GM12878 (cell line): ENCODE data around the gene ZNF592. TPM values are rescaled to one million over a fixed set of nuclear protein-coding genes. Genes with fewer than 3 reads are reported as not detected.
A peak's percentile ranks its signal among the peaks of the same experiment; 100 is the strongest.

ENCODE experiments used
- ATAC-seq: fragments of 200-7000 bp; cut with Tn5 transposase; 3 replicates; pipeline ENCODE4 v1.9.1; 2020; ENCODE audit warnings: mild to moderate bottlenecking, moderate library complexity
- BruUV-seq: library from RNA; stranded (reverse); fragments of 400-500 nt; replicated peaks from 2 replicates; lab custom pipeline; 2021; lab: Mats Ljungman, UMichigan
- CTCF ChIA-PET: fragments of 300-600 bp; sonication (Branson Sonifier 250); formaldehyde crosslinking; extraction: SDS; loops from one replicate; lab custom pipeline; 2021; ENCODE audit warnings: inconsistent platforms; lab: Yijun Ruan, JAX
- POLR2A ChIA-PET: fragments of 350-600 bp; formaldehyde crosslinking; extraction: SDS; loops from one replicate; lab custom pipeline; 2021; ENCODE audit warnings: inconsistent platforms; lab: Charles Lee
- RAD21 ChIA-PET: fragments of 300-600 bp; sonication (Branson Sonifier 250); formaldehyde crosslinking; loops from one replicate; lab custom pipeline; 2023; ENCODE audit warnings: antibody characterized with exemption; ENCODE audit not compliant: unreplicated experiment; lab: Charles Lee
- SMC1A ChIA-PET: fragments of 300-600 bp; sonication (Branson Sonifier 250); formaldehyde crosslinking; loops from one replicate; lab custom pipeline; 2023; ENCODE audit not compliant: unreplicated experiment, uncharacterized antibody; lab: Charles Lee
- DNase-seq: peaks from one replicate; pipeline ENCODE4 v3.0.0-alpha.2; 2011; ENCODE audit warnings: low read depth, low spot score
- FAIRE-seq: peaks from 3 replicates; lab custom pipeline; 2011; peaks lifted over from hg19 to GRCh38; lab: Jason Lieb, UNC
- H2AFZ ChIP-seq: 2 replicates; pipeline ENCODE4 v1.6.0; 2011; ENCODE audit warnings: low read depth, low read length, control low read depth; ENCODE audit not compliant: control insufficient read depth
- H3K27ac ChIP-seq: 2 replicates; pipeline ENCODE4 v1.5.1; 2011; ENCODE audit warnings: control low read depth; ENCODE audit not compliant: control insufficient read depth, insufficient read depth
- H3K27me3 ChIP-seq, 2 experiments: replicated peaks in 1 of 2; 2 replicates each; pipeline versions ENCODE4 v1.6.0 to v1.6.1; 2011; ENCODE audit warnings: low read length in 1 of 2; ENCODE audit not compliant: control insufficient read depth in 2 of 2, insufficient read depth in 2 of 2
- H3K36me3 ChIP-seq, 2 experiments: 2 replicates each; pipeline ENCODE4 v1.5.1; 2011; ENCODE audit warnings: low read length in 1 of 2; ENCODE audit not compliant: control insufficient read depth in 2 of 2, insufficient read depth in 2 of 2
- H3K4me1 ChIP-seq: 2 replicates; pipeline ENCODE4 v1.6.1; 2011; ENCODE audit warnings: mild to moderate bottlenecking, low read length, moderate library complexity, mixed read lengths; ENCODE audit not compliant: control insufficient read depth, insufficient read depth
- H3K4me2 ChIP-seq: 2 replicates; pipeline ENCODE4 v1.6.0; 2011; ENCODE audit warnings: control low read depth; ENCODE audit not compliant: control insufficient read depth, insufficient read depth
- H3K4me3 ChIP-seq: fragments of 200-600 bp; sonication (generic); 2 replicates; pipeline ENCODE4 v1.5.1; 2016
- H3K79me2 ChIP-seq: 2 replicates; pipeline ENCODE4 v1.6.0; 2011; ENCODE audit warnings: low read length; ENCODE audit not compliant: control insufficient read depth, insufficient read depth
- H3K9ac ChIP-seq: 2 replicates; pipeline ENCODE4 v1.8.0; 2011; ENCODE audit warnings: low read length, control low read depth, mixed read lengths; ENCODE audit not compliant: control insufficient read depth, insufficient read depth
- H3K9me3 ChIP-seq: replicated peaks from 3 replicates; pipeline ENCODE4 v1.5.1; 2011; ENCODE audit warnings: mild to moderate bottlenecking, low read length; ENCODE audit not compliant: control insufficient read depth, insufficient read depth
- H4K20me1 ChIP-seq: 2 replicates; pipeline ENCODE4 v1.6.0; 2011; ENCODE audit not compliant: control insufficient read depth, insufficient read depth
- HDAC6 ChIP-seq: fragments of 200-600 bp; sonication (generic); IDR thresholded peaks from one replicate; pipeline ENCODE4 v1.8.0; 2017; ENCODE audit warnings: antibody characterized with exemption; ENCODE audit not compliant: unreplicated experiment
- MEF2B ChIP-seq: fragments of 450-650 bp; IDR thresholded peaks from 2 replicates; pipeline ENCODE4 v1.6.1; 2018; ENCODE audit warnings: mild to moderate bottlenecking, moderate library complexity; ENCODE audit not compliant: partially characterized antibody, poor library complexity, severe bottlenecking
- MXI1 ChIP-seq: fragments of 150-350 bp; IDR thresholded peaks from 2 replicates; pipeline ENCODE4 v1.6.1; 2011; ENCODE audit warnings: low read depth, mild to moderate bottlenecking, inconsistent platforms, low read length, improper control_type of control experiment
- MYC ChIP-seq: IDR thresholded peaks from 2 replicates; pipeline ENCODE4 v1.6.1; 2011; ENCODE audit warnings: mild to moderate bottlenecking, low read length, moderate library complexity, inconsistent platforms; ENCODE audit not compliant: insufficient read depth, insufficient replicate concordance, insufficient read length, severe bottlenecking
- PML ChIP-seq: IDR thresholded peaks from 2 replicates; pipeline ENCODE4 v1.6.1; 2012; ENCODE audit warnings: low read length, inconsistent platforms
- POU2F2 ChIP-seq: IDR thresholded peaks from 3 replicates; pipeline ENCODE4 v1.6.1; 2011; ENCODE audit warnings: low read depth, mild to moderate bottlenecking, low read length, borderline replicate concordance
- RCOR1 ChIP-seq: conservative IDR thresholded peaks from 2 replicates; pipeline ENCODE4 v1.6.1; 2012; ENCODE audit warnings: low read depth, low read length, improper control_type of control experiment
- RELA ChIP-seq: fragments of 450-650 bp; IDR thresholded peaks from 2 replicates; pipeline ENCODE4 v1.8.0; 2014; ENCODE audit warnings: borderline replicate concordance; ENCODE audit not compliant: partially characterized antibody
- SMAD1 ChIP-seq: fragments of 450-650 bp; IDR thresholded peaks from 2 replicates; pipeline ENCODE4 v1.6.1; 2018; ENCODE audit warnings: mild to moderate bottlenecking, low read depth; ENCODE audit not compliant: partially characterized antibody
- SMARCA5 ChIP-seq: fragments of 450-650 bp; IDR thresholded peaks from 2 replicates; pipeline ENCODE4 v1.6.1; 2017; ENCODE audit warnings: mild to moderate bottlenecking
- WRNIP1 ChIP-seq: IDR thresholded peaks from 2 replicates; pipeline ENCODE4 v1.6.1; 2011; ENCODE audit warnings: low read depth, low read length, improper control_type of control experiment, borderline replicate concordance
- WGBS: methylation state at CpG from one replicate; pipeline ENCODE4 v1.1.6; 2016; ENCODE audit warnings: low lambda C conversion rate; ENCODE audit not compliant: insufficient replicate concordance, insufficient coverage; ENCODE audit errors: missing lambda C conversion rate; 5-methylcytosine and 5-hydroxymethylcytosine counted together
- in situ Hi-C: fragments of 300-500 bp; cut with MboI; formaldehyde crosslinking; loops from 9 replicates; pipeline ENCODE4 v1.14.3; 2018; ENCODE audit warnings: mixed read lengths
- intact Hi-C: fragments of 100-400 bp; cut with micrococcal nuclease; formaldehyde crosslinking; loops from one replicate; pipeline ENCODE4 v1.14.2; 2022; ENCODE audit not compliant: unreplicated experiment
- polyA plus RNA-seq, 11 experiments: library from polyadenylated mRNA; depleted of rRNA in 4 of 11; unstranded in 6 of 11; stranded (reverse) in 5 of 11; fragments of >200 nt; fragmentation: Nextera tagmentation in 4 of 11; fragmentation: Illumina TruSeq in 1 of 11; extraction: Ambion mirVana in 4 of 11; extraction: Trizol in 1 of 11; gene quantifications; 1 replicate in 1 of 11; 2 replicates in 10 of 11; pipeline versions ENCODE4 v1.2.1 to v1.2.3, GENCODE V29; 2011 to 2016; ENCODE audit warnings: inconsistent platforms in 2 of 11, missing spikeins in 2 of 11, low read depth in 1 of 11
- total RNA-seq, 4 experiments: library from RNA; depleted of rRNA in 3 of 4; stranded (reverse); fragments of >200 nt in 3 of 4; fragmentation: Illumina TruSeq in 1 of 4; extraction: Trizol in 1 of 4; gene quantifications; 2 replicates each; pipeline versions ENCODE4 v1.2.1 to v1.2.3, GENCODE V29; 2013 to 2021
- TF ChIP-seq, protein P1 (sequence below): IDR thresholded peaks from 2 replicates; pipeline ENCODE4 v1.6.1; 2011; ENCODE audit warnings: mild to moderate bottlenecking, low read depth, low read length, moderate library complexity; ENCODE audit not compliant: insufficient replicate concordance
- TF ChIP-seq, protein P2 (sequence below): IDR thresholded peaks from 2 replicates; pipeline ENCODE4 v1.6.1; 2011; ENCODE audit warnings: borderline replicate concordance, low read depth, mild to moderate bottlenecking, moderate library complexity, mixed read lengths, low read length; ENCODE audit not compliant: insufficient read depth; ENCODE audit errors: extremely low read length
- TF ChIP-seq, protein P3 (sequence below): fragments of 450-650 bp; IDR thresholded peaks from 2 replicates; pipeline ENCODE4 v1.6.1; 2017; ENCODE audit warnings: mild to moderate bottlenecking, moderate library complexity

ZNF592 gene
- total and polyA plus RNA-seq, 10 of the 15 experiments (the other 5 are each of a cell fraction or from before 2014, with no cell fraction given) = 0.95 to 23.7 (median 8.6) TPM

DNA sequence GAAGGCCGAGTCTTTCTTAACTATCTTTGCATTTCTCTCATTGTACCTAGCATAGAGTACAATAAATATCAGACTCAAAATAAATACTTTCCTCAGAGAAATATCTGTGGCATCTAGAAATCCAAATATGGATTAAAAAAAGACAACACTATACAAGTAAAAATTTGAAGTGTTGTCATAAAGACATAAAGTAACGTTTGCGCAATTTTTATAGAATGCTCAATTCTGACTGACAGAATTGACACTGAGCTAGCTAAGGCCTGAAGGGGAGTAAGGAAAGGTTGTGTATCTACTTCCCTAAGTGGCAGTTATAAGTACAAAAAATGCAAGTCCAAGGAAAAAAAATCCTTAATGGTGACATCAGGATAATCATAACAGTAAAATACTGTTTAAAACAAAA lies 33.6 kb upstream of the ZNF592 start:
- ATAC-seq (no peak), FAIRE-seq (peak; percentile 18), DNase-seq (no peak)
- BruUV-seq = no TSS peak
- no peaks in the 10 kb centered on the region for H4K20me1 ChIP-seq
- ChIA-PET CTCF (interaction anchor here (0.9 to 5.2 kb wide), 5 partner anchors 19 to 214 kb away, joined by 3 to 35 read pairs (median 3); no protein-coding TSS in a partner anchor), RAD21 (interaction anchor here (0.6 to 5.7 kb wide), 7 partner anchors 20 to 213 kb away, joined by 3 to 53 read pairs (median 4); no protein-coding TSS in a partner anchor), SMC1A (interaction anchor here (0.8 to 5.7 kb wide), 8 partner anchors 17 to 1048 kb away, joined by 3 to 60 read pairs (median 4); no protein-coding TSS in a partner anchor), POLR2A (interaction anchor here (0.5 to 4.1 kb wide), 6 partner anchors 14 to 83 kb away, joined by 3 to 27 read pairs (median 5); no protein-coding TSS in a partner anchor)
- H3K79me2 ChIP-seq = peaks cover 51% of the 10 kb centered on the region
- H3K27me3 ChIP-seq = no peaks in the 10 kb centered on the region
- no peak overlapping the region for H2AFZ ChIP-seq
- 56% methylated on average over 3 of the region's 3 CpGs for WGBS
- H3K4me1 ChIP-seq = peaks cover 20% of the 10 kb centered on the region
- peak overlapping the region; percentile 87; the same call in 1 of the 2 replicates for H3K27ac ChIP-seq
- H3K9ac ChIP-seq = peak overlapping the region; percentile 97
- in situ Hi-C loops (no loop called here), intact Hi-C loops (loop anchor here (1.0 kb wide), 1 partner anchor 61 kb away; the partner anchor contains the start of gene WDR73)
- peaks cover 8% of the 10 kb centered on the region; the same call in 2 of the 3 replicates for H3K9me3 ChIP-seq
- H3K4me2 ChIP-seq = peak overlapping the region; percentile 87
- peaks cover 0 to 9% of the 10 kb centered on the region in 2 experiments; a peak in 3 of 4 replicates for H3K36me3 ChIP-seq
- TF ChIP-seq, protein P1, sequence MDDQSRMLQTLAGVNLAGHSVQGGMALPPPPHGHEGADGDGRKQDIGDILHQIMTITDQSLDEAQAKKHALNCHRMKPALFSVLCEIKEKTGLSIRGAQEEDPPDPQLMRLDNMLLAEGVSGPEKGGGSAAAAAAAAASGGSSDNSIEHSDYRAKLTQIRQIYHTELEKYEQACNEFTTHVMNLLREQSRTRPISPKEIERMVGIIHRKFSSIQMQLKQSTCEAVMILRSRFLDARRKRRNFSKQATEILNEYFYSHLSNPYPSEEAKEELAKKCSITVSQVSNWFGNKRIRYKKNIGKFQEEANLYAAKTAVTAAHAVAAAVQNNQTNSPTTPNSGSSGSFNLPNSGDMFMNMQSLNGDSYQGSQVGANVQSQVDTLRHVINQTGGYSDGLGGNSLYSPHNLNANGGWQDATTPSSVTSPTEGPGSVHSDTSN = no peak
- no peak for TF ChIP-seq WRNIP1
- TF ChIP-seq SMARCA5 = no peak
- no peak for TF ChIP-seq HDAC6
- no peak for TF ChIP-seq POU2F2
- TF ChIP-seq PML = no peak
- no peak for TF ChIP-seq RELA
- no peak for TF ChIP-seq RCOR1
- TF ChIP-seq SMAD1 = no peak
- TF ChIP-seq, protein P2, sequence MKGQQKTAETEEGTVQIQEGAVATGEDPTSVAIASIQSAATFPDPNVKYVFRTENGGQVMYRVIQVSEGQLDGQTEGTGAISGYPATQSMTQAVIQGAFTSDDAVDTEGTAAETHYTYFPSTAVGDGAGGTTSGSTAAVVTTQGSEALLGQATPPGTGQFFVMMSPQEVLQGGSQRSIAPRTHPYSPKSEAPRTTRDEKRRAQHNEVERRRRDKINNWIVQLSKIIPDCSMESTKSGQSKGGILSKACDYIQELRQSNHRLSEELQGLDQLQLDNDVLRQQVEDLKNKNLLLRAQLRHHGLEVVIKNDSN = no peak
- no peak for TF ChIP-seq MXI1
- TF ChIP-seq, protein P3, sequence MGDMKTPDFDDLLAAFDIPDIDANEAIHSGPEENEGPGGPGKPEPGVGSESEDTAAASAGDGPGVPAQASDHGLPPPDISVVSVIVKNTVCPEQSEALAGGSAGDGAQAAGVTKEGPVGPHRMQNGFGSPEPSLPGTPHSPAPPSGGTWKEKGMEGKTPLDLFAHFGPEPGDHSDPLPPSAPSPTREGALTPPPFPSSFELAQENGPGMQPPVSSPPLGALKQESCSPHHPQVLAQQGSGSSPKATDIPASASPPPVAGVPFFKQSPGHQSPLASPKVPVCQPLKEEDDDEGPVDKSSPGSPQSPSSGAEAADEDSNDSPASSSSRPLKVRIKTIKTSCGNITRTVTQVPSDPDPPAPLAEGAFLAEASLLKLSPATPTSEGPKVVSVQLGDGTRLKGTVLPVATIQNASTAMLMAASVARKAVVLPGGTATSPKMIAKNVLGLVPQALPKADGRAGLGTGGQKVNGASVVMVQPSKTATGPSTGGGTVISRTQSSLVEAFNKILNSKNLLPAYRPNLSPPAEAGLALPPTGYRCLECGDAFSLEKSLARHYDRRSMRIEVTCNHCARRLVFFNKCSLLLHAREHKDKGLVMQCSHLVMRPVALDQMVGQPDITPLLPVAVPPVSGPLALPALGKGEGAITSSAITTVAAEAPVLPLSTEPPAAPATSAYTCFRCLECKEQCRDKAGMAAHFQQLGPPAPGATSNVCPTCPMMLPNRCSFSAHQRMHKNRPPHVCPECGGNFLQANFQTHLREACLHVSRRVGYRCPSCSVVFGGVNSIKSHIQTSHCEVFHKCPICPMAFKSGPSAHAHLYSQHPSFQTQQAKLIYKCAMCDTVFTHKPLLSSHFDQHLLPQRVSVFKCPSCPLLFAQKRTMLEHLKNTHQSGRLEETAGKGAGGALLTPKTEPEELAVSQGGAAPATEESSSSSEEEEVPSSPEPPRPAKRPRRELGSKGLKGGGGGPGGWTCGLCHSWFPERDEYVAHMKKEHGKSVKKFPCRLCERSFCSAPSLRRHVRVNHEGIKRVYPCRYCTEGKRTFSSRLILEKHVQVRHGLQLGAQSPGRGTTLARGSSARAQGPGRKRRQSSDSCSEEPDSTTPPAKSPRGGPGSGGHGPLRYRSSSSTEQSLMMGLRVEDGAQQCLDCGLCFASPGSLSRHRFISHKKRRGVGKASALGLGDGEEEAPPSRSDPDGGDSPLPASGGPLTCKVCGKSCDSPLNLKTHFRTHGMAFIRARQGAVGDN = no peak
- no peak for TF ChIP-seq MEF2B
- no peak for TF ChIP-seq MYC
- peak overlapping the region; percentile 70 for H3K4me3 ChIP-seq
